HEK293 (cell line): Measurements from ENCODE around the gene CIROP.
A peak's percentile ranks its signal among the peaks of the same experiment; 100 is the strongest.

Experiments used
- CTCF ChIA-PET: fragments of 350-600 bp; formaldehyde crosslinking; extraction: SDS; loops from one replicate; lab custom pipeline; 2021; ENCODE audit warnings: antibody characterized with exemption; lab: Yijun Ruan, JAX
- POLR2A ChIA-PET: fragments of 300-600 bp; formaldehyde crosslinking; extraction: SDS; loops from one replicate; lab custom pipeline; 2020; ENCODE audit warnings: antibody characterized with exemption, inconsistent platforms; lab: Yijun Ruan, JAX
- H3K27ac ChIP-seq: fragments of 200-500 bp; sonication (Bioruptor generic); 2 replicates; pipeline ENCODE4 v1.5.1; 2014; ENCODE audit warnings: low read depth, low read length, control low read depth, inconsistent platforms; ENCODE audit errors: extremely low read depth
- H3K36me3 ChIP-seq, 2 experiments: fragments of 200-500 bp in 1 of 2; sonication (Bioruptor generic) in 1 of 2; 1 replicate in 1 of 2; 2 replicates in 1 of 2; pipeline ENCODE4 v1.5.1; 2014 to 2017; ENCODE audit warnings: inconsistent platforms in 2 of 2, low read length in 2 of 2; ENCODE audit not compliant: control insufficient read depth in 2 of 2, insufficient read depth in 1 of 2
- H3K4me1 ChIP-seq: fragments of 200-500 bp; sonication (Bioruptor generic); 2 replicates; pipeline ENCODE4 v1.5.1; 2014; ENCODE audit warnings: mild to moderate bottlenecking, low read length, inconsistent platforms; ENCODE audit not compliant: control insufficient read depth, insufficient read depth
- H3K4me3 ChIP-seq: 2 replicates; pipeline ENCODE4 v1.5.1; 2011; ENCODE audit warnings: low read depth, mild to moderate bottlenecking, control low read depth, low read length, moderate library complexity
- H3K9me3 ChIP-seq: fragments of 200-500 bp; sonication (Bioruptor generic); 2 replicates; pipeline ENCODE4 v1.5.1; 2014; ENCODE audit warnings: low read depth, low read length, inconsistent platforms; ENCODE audit not compliant: control insufficient read depth, insufficient read depth
- HOXD13 ChIP-seq: sonication (generic); formaldehyde crosslinking; IDR thresholded peaks from 2 replicates; pipeline ENCODE4 v1.8.0; 2022; ENCODE audit warnings: missing genetic modification reagents, borderline replicate concordance
- KLF10 ChIP-seq: fragments of 450-650 bp; IDR thresholded peaks from 2 replicates; pipeline ENCODE4 v1.5.1; 2018; ENCODE audit warnings: missing biosample characterization, mild to moderate bottlenecking, missing genetic modification characterization
- KLF7 ChIP-seq: fragments of 450-650 bp; formaldehyde crosslinking; IDR thresholded peaks from 2 replicates; pipeline ENCODE4 v1.5.1; 2016; ENCODE audit warnings: missing biosample characterization, missing genetic modification characterization, borderline replicate concordance
- PRDM10 ChIP-seq: fragments of 450-650 bp; formaldehyde crosslinking; IDR thresholded peaks from 2 replicates; pipeline ENCODE4 v1.5.1; 2016; ENCODE audit warnings: missing biosample characterization, missing genetic modification characterization
- SCRT1 ChIP-seq: fragments of 450-650 bp; formaldehyde crosslinking; IDR thresholded peaks from 2 replicates; pipeline ENCODE4 v1.5.1; 2016; ENCODE audit warnings: missing biosample characterization, missing genetic modification characterization, borderline replicate concordance
- SCRT2 ChIP-seq: fragments of 450-650 bp; formaldehyde crosslinking; IDR thresholded peaks from 2 replicates; pipeline ENCODE4 v1.5.1; 2016; ENCODE audit warnings: missing biosample characterization, missing genetic modification characterization
- SP3 ChIP-seq: fragments of 450-650 bp; formaldehyde crosslinking; IDR thresholded peaks from 2 replicates; pipeline ENCODE4 v1.5.1; 2016; ENCODE audit warnings: missing biosample characterization, missing genetic modification characterization
- SP7 ChIP-seq: fragments of 450-650 bp; formaldehyde crosslinking; IDR thresholded peaks from 2 replicates; pipeline ENCODE4 v1.5.1; 2016; ENCODE audit warnings: missing biosample characterization, missing genetic modification characterization
- ZBTB1 ChIP-seq: fragments of 450-650 bp; formaldehyde crosslinking; IDR thresholded peaks from 2 replicates; pipeline ENCODE4 v1.5.1; 2016; ENCODE audit warnings: missing biosample characterization, missing genetic modification characterization
- ZBTB8A ChIP-seq: fragments of 450-650 bp; formaldehyde crosslinking; IDR thresholded peaks from 2 replicates; pipeline ENCODE4 v1.5.1; 2016; ENCODE audit warnings: missing biosample characterization, missing genetic modification characterization
- ZIC2 ChIP-seq: fragments of 450-650 bp; formaldehyde crosslinking; IDR thresholded peaks from 2 replicates; pipeline ENCODE4 v1.5.1; 2016; ENCODE audit warnings: missing biosample characterization, missing genetic modification characterization
- ZNF121 ChIP-seq: fragments of 450-650 bp; formaldehyde crosslinking; IDR thresholded peaks from 2 replicates; pipeline ENCODE4 v1.5.1; 2016; ENCODE audit warnings: missing biosample characterization, missing genetic modification characterization
- ZNF138 ChIP-seq: fragments of 450-650 bp; formaldehyde crosslinking; IDR thresholded peaks from 2 replicates; pipeline ENCODE4 v1.5.1; 2016; ENCODE audit warnings: missing biosample characterization, missing genetic modification characterization, borderline replicate concordance
- ZNF157 ChIP-seq: fragments of 450-650 bp; formaldehyde crosslinking; IDR thresholded peaks from 2 replicates; pipeline ENCODE4 v1.5.1; 2016; ENCODE audit warnings: missing biosample characterization, missing genetic modification characterization
- ZNF24 ChIP-seq: fragments of 450-650 bp; formaldehyde crosslinking; IDR thresholded peaks from 2 replicates; pipeline ENCODE4 v1.5.1; 2016; ENCODE audit warnings: missing biosample characterization, missing genetic modification characterization
- ZNF426 ChIP-seq: fragments of 450-650 bp; formaldehyde crosslinking; IDR thresholded peaks from 2 replicates; pipeline ENCODE4 v1.5.1; 2017; ENCODE audit warnings: missing biosample characterization, missing genetic modification characterization, mild to moderate bottlenecking, inconsistent platforms, moderate library complexity
- ZNF473 ChIP-seq: fragments of 450-650 bp; formaldehyde crosslinking; IDR thresholded peaks from 2 replicates; pipeline ENCODE4 v1.5.1; 2017; ENCODE audit warnings: missing biosample characterization, missing genetic modification characterization
- ZNF48 ChIP-seq: fragments of 450-650 bp; formaldehyde crosslinking; IDR thresholded peaks from 2 replicates; pipeline ENCODE4 v1.5.1; 2016; ENCODE audit warnings: missing biosample characterization, missing genetic modification characterization
- ZNF548 ChIP-seq: fragments of 450-650 bp; formaldehyde crosslinking; IDR thresholded peaks from 2 replicates; pipeline ENCODE4 v1.5.1; 2016; ENCODE audit warnings: missing biosample characterization, missing genetic modification characterization
- ZNF555 ChIP-seq: fragments of 450-650 bp; formaldehyde crosslinking; conservative IDR thresholded peaks from 2 replicates; pipeline ENCODE4 v1.5.1; 2017; ENCODE audit warnings: missing biosample characterization, mild to moderate bottlenecking, missing genetic modification characterization, inconsistent platforms
- ZNF600 ChIP-seq: fragments of 450-650 bp; formaldehyde crosslinking; IDR thresholded peaks from 2 replicates; pipeline ENCODE4 v1.5.1; 2016; ENCODE audit warnings: missing biosample characterization, missing genetic modification characterization
- ZNF623 ChIP-seq: fragments of 450-650 bp; formaldehyde crosslinking; IDR thresholded peaks from 2 replicates; pipeline ENCODE4 v1.5.1; 2016; ENCODE audit warnings: missing biosample characterization, missing genetic modification characterization
- ZNF629 ChIP-seq: fragments of 450-650 bp; formaldehyde crosslinking; IDR thresholded peaks from 2 replicates; pipeline ENCODE4 v1.5.1; 2017; ENCODE audit warnings: missing biosample characterization, missing genetic modification characterization
- ZNF654 ChIP-seq: fragments of 450-650 bp; formaldehyde crosslinking; IDR thresholded peaks from 2 replicates; pipeline ENCODE4 v1.5.1; 2016; ENCODE audit warnings: low read depth, missing biosample characterization, missing genetic modification characterization
- ZNF768 ChIP-seq: fragments of 450-650 bp; formaldehyde crosslinking; IDR thresholded peaks from 2 replicates; pipeline ENCODE4 v1.5.1; 2018; ENCODE audit warnings: missing biosample characterization, mild to moderate bottlenecking, missing genetic modification characterization
- ZNF776 ChIP-seq: fragments of 450-650 bp; formaldehyde crosslinking; IDR thresholded peaks from 2 replicates; pipeline ENCODE4 v1.5.0; 2017; ENCODE audit warnings: missing biosample characterization, missing genetic modification characterization, borderline replicate concordance
- ZSCAN30 ChIP-seq: fragments of 450-650 bp; IDR thresholded peaks from 2 replicates; pipeline ENCODE4 v1.5.1; 2018; ENCODE audit warnings: missing biosample characterization, mild to moderate bottlenecking, missing genetic modification characterization, moderate library complexity
- TF ChIP-seq, protein P1 (sequence below): fragments of 450-650 bp; formaldehyde crosslinking; IDR thresholded peaks from 2 replicates; pipeline ENCODE4 v1.5.1; 2016; ENCODE audit warnings: missing biosample characterization, missing genetic modification characterization
- TF ChIP-seq, protein P2 (sequence below): fragments of 450-650 bp; formaldehyde crosslinking; IDR thresholded peaks from 2 replicates; pipeline ENCODE4 v1.5.1; 2017; ENCODE audit warnings: missing biosample characterization, missing genetic modification characterization
- TF ChIP-seq, protein P3 (sequence below): fragments of 450-650 bp; formaldehyde crosslinking; IDR thresholded peaks from 2 replicates; pipeline ENCODE4 v1.5.1; 2016; ENCODE audit warnings: missing biosample characterization, missing genetic modification characterization

Gene CIROP

DNA sequence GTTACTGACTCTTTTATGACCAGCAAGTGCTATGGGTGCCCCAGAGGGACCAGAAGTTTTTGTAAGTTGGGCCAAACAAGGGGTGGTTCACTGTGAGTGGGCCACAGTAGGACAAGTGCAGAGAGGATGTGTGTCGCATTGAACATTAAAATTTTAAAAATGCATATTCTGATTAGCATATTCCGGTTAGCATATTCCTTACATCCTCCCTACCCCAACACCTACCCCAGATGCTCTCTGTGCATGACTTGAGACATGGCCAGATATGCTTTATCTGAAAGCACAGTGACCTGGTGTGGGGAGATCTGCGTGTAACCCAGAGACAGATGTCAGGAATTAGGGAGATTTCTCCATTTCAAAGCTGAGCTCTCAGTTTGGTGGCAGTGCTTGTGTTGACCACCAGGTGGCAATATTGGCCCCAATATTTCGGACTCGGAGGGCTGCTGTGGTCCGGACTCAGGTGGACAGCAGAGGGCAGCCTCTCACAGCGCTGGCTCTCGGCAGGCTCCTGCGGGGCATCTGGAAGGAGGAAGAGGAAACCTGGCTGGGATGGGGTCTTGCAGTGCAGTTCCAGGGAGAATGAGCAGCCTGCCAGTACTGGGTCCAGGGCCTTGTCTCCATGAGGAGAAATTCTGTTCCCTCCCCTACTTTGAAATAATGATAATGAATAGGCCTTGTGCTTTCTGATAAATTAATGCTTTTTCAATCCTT lies 15.9 kb upstream of the CIROP start:
- no peak overlapping the region for H3K27ac ChIP-seq
- H3K4me3 ChIP-seq, result no peak overlapping the region
- ChIA-PET CTCF (interaction anchor here (0.5 to 11.2 kb wide), 65 partner anchors 9 to 831 kb away, joined by 3 to 424 read pairs (median 4); partner anchors contain the start of genes ACIN1, C14orf119, HOMEZ and PPP1R3E), POLR2A (interaction anchor here (0.7 to 1.6 kb wide), 4 partner anchors 8 to 63 kb away, joined by 4 to 7 read pairs (median 4); partner anchors contain the start of genes ACIN1, C14orf119 and SLC7A8)
- H3K9me3 ChIP-seq, result no peaks in the 10 kb centered on the region
- H3K36me3 ChIP-seq, result no peaks in the 10 kb centered on the region
- no peaks in the 10 kb centered on the region for H3K4me1 ChIP-seq
- TF ChIP-seq HOXD13 (CRISPR knock-in tag) (no peak), ZNF629 (tag by site-specific recombination) (0 out of 2 replicates have a peak, but pooled peaks have one; percentile 35), ZNF548 (tag by site-specific recombination) (no peak), ZNF623 (tag by site-specific recombination) (no peak), KLF7 (no peak), SCRT2 (no peak), ZNF426 (no peak), ZNF600 (tag by site-specific recombination) (0 out of 2 replicates have a peak, but pooled peaks have one; percentile 38), ZSCAN30 (tag by site-specific recombination) (peak; percentile 93), ZIC2 (peak; percentile 25; the same call in 1 of the 2 replicates), SP7 (tag by site-specific recombination) (peak; percentile 35; the same call in 1 of the 2 replicates), ZNF768 (tag by site-specific recombination) (no peak), ZBTB1 (tag by site-specific recombination) (no peak), SP3 (no peak), ZNF776 (tag by site-specific recombination) (no peak), PRDM10 (tag by site-specific recombination) (no peak), KLF10 (tag by site-specific recombination) (no peak), ZNF24 (tag by site-specific recombination) (0 out of 2 replicates have a peak, but pooled peaks have one; percentile 50), ZNF157 (tag by site-specific recombination) (no peak), ZNF654 (tag by site-specific recombination) (peak; percentile 97), ZNF138 (tag by site-specific recombination) (no peak), SCRT1 (tag by site-specific recombination) (no peak), ZNF121 (tag by site-specific recombination) (peak; percentile 93), ZNF555 (tag by site-specific recombination) (no peak), ZNF48 (tag by site-specific recombination) (no peak), ZBTB8A (tag by site-specific recombination) (no peak), ZNF473 (tag by site-specific recombination) (no peak)
- TF ChIP-seq, protein P1, sequence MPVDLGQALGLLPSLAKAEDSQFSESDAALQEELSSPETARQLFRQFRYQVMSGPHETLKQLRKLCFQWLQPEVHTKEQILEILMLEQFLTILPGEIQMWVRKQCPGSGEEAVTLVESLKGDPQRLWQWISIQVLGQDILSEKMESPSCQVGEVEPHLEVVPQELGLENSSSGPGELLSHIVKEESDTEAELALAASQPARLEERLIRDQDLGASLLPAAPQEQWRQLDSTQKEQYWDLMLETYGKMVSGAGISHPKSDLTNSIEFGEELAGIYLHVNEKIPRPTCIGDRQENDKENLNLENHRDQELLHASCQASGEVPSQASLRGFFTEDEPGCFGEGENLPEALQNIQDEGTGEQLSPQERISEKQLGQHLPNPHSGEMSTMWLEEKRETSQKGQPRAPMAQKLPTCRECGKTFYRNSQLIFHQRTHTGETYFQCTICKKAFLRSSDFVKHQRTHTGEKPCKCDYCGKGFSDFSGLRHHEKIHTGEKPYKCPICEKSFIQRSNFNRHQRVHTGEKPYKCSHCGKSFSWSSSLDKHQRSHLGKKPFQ, result no peak
- TF ChIP-seq, protein P2, sequence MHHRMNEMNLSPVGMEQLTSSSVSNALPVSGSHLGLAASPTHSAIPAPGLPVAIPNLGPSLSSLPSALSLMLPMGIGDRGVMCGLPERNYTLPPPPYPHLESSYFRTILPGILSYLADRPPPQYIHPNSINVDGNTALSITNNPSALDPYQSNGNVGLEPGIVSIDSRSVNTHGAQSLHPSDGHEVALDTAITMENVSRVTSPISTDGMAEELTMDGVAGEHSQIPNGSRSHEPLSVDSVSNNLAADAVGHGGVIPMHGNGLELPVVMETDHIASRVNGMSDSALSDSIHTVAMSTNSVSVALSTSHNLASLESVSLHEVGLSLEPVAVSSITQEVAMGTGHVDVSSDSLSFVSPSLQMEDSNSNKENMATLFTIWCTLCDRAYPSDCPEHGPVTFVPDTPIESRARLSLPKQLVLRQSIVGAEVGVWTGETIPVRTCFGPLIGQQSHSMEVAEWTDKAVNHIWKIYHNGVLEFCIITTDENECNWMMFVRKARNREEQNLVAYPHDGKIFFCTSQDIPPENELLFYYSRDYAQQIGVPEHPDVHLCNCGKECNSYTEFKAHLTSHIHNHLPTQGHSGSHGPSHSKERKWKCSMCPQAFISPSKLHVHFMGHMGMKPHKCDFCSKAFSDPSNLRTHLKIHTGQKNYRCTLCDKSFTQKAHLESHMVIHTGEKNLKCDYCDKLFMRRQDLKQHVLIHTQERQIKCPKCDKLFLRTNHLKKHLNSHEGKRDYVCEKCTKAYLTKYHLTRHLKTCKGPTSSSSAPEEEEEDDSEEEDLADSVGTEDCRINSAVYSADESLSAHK (tag by site-specific recombination), result no peak
- TF ChIP-seq, protein P3, sequence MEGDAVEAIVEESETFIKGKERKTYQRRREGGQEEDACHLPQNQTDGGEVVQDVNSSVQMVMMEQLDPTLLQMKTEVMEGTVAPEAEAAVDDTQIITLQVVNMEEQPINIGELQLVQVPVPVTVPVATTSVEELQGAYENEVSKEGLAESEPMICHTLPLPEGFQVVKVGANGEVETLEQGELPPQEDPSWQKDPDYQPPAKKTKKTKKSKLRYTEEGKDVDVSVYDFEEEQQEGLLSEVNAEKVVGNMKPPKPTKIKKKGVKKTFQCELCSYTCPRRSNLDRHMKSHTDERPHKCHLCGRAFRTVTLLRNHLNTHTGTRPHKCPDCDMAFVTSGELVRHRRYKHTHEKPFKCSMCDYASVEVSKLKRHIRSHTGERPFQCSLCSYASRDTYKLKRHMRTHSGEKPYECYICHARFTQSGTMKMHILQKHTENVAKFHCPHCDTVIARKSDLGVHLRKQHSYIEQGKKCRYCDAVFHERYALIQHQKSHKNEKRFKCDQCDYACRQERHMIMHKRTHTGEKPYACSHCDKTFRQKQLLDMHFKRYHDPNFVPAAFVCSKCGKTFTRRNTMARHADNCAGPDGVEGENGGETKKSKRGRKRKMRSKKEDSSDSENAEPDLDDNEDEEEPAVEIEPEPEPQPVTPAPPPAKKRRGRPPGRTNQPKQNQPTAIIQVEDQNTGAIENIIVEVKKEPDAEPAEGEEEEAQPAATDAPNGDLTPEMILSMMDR (tag by site-specific recombination), result peak; percentile 99
